NCI-H2196 (cell line): ENCODE data around the gene ACOXL.

ENCODE experiments used
- DNase-seq: peaks from one replicate; lab custom pipeline; 2025; ENCODE audit not compliant: unreplicated experiment; lab: John Stamatoyannopoulos, UW

ACOXL gene

GRCh38 chr2:111099402-111099801 is 367.0 kb downstream of the ACOXL start:
- no peak for DNase-seq

GRCh38 chr2:111100087-111100764 is 367.9 kb downstream of the ACOXL start:
- peak; percentile 24 for DNase-seq

- no peak for DNase-seq
Observed at GRCh38 chr2:111100765-111101162, 368.4 kb downstream of the ACOXL start.

- DNase-seq: no peak
Observed at GRCh38 chr2:111101592-111101991, 369.2 kb downstream of the ACOXL start.

- no peak for DNase-seq
Observed at GRCh38 chr2:111102216-111102615, 369.8 kb downstream of the ACOXL start.

GRCh38 chr2:111105926-111106325 is 373.6 kb downstream of the ACOXL start:
- no peak for DNase-seq

- no peak for DNase-seq
Observed at GRCh38 chr2:111106706-111107105, 374.3 kb downstream of the ACOXL start.

- no peak for DNase-seq
Observed at GRCh38 chr2:111108745-111109271, 376.4 kb downstream of the ACOXL start.

GRCh38 chr2:111111101-111111755 is 378.9 kb downstream of the ACOXL start:
- DNase-seq: no peak

- no peak for DNase-seq
Observed at GRCh38 chr2:111113838-111114237, 381.5 kb downstream of the ACOXL start.

GRCh38 chr2:111116011-111116746 is 383.8 kb downstream of the ACOXL start:
- no peak for DNase-seq

GRCh38 chr2:111116843-111117597 is 384.6 kb downstream of the ACOXL start:
- DNase-seq: peak; percentile 89

- DNase-seq: no peak
Observed at GRCh38 chr2:111117598-111118480, 385.5 kb downstream of the ACOXL start.

- DNase-seq: no peak
Observed at GRCh38 chr2:111118481-111118980, 386.2 kb downstream of the ACOXL start.

- no peak for DNase-seq
Observed at GRCh38 chr2:111118981-111119821, 386.8 kb downstream of the ACOXL start.

GRCh38 chr2:111119822-111120252 is 387.5 kb downstream of the ACOXL start:
- DNase-seq: no peak

- DNase-seq: peak; percentile 92
Observed at GRCh38 chr2:111120253-111121027, 388.1 kb downstream of the ACOXL start, which contains the start of gene BCL2L11. Gene BCL2L11 (plus strand): TSS chr2:111120914. CDS start chr2:111123746, 2,832 bp downstream.
